GM12892 (cell line): Measurements from ENCODE around the gene TAPBPL.

Source experiments
- POLR2A ChIP-seq: IDR thresholded peaks from 2 replicates; pipeline ENCODE4 v1.6.1; 2011; ENCODE audit warnings: low read depth, low read length, control low read depth
- POLR2AphosphoS5 ChIP-seq: IDR thresholded peaks from 2 replicates; pipeline ENCODE4 v1.6.1; 2011; ENCODE audit warnings: low read depth, low read length, control low read depth
- TAF1 ChIP-seq: IDR thresholded peaks from 2 replicates; pipeline ENCODE4 v1.6.1; 2011; ENCODE audit warnings: low read depth, mild to moderate bottlenecking, control low read depth, low read length, borderline replicate concordance

GRCh38 chr12:6437586-6437985 lies 14.3 kb upstream of the TAPBPL start:
- no peak for TF ChIP-seq POLR2A
- TF ChIP-seq POLR2AphosphoS5: no peak
- no peak for TF ChIP-seq TAF1
